LNCAP (cell line): ENCODE measurements around the gene CARHSP1.

Source experiments
- CTCF ChIP-seq: fragments of 450-650 bp; IDR thresholded peaks from 2 replicates; pipeline ENCODE4 v1.5.1; 2017; ENCODE audit warnings: mild to moderate bottlenecking

CARHSP1 gene

DNA sequence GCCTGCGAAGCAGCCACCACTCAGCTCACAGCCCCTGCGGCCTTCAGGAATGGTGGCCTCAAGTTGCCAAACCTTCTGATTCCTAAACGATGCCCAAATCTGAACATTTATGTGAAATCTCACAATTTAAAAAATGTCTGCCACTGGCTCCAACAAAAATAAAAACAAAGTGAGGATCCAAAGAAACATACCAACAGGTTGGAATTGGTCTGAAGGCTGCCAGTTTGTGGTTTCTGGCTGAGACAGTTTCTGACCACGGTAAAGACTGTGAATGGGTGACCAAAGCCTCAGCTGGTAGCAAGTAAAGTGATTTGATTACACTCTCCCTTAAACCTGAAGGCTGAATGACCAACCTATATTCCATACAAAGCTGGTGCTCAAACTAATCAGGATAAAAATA lies 38.3 kb upstream of the CARHSP1 start:
- no peak for TF ChIP-seq CTCF

DNA sequence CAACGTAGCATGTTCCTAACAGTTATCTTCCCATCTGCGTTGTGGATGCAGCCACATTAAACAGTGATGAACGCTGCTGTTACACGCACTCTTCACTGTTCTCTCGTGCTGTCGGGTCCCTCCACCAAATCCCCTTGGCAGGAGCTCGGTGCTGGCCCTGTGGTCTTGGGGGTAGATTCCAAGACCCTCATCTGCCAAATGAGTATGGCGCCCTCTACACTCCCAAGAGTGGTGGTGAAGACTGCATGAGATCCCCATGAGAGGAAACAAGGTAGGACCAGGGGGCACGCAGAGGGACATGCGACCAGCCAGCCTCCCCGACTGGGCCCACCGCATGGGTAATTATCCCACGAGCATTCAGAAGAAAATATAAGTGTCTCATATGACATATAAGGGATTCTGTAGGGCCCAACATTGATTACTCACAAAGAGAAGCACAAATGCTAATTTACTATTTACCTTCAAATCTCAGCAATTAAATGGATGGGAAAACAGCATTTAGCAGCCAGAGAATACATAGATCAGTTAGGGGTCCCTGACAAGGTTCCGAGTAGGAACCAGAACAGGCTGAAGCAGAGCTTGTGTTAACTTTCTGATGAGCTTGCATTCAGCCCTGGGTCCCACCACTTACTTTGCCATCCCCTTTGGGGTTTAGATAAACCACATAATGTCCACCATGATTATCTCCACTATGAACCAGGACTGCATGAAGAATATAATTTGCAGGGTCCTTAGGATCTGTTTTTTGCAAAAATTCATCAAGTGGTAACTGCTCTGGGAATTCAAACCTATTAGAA lies 37.2 kb upstream of the CARHSP1 start:
- no peak for TF ChIP-seq CTCF

DNA sequence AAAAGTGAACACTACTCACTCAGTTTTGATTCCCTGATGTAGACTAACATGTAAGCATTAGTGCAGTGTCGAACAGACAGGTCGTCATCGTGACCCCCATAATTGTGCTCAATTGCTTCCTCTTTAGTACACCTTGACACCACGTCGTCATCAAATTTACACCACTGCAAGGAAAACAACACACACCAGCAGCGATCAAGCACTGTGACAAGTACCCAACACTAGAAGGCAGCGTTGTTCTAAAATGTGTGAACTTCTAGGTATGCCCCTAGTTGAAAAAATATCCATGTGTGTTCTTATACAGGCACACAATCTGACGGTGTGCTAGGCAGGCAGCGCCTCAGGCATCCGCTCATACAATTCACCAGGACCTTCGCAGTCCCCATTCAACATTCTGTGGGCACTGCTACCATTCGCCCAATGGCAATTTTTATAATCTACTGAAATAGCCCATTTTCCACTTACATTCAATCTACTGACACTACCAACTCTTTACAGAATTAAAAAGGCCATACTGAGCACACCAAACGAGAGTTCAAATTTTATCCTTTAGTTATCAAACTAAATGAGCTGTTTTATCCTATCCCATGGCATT lies 36.5 kb upstream of the CARHSP1 start:
- peak; percentile 56 for TF ChIP-seq CTCF

DNA sequence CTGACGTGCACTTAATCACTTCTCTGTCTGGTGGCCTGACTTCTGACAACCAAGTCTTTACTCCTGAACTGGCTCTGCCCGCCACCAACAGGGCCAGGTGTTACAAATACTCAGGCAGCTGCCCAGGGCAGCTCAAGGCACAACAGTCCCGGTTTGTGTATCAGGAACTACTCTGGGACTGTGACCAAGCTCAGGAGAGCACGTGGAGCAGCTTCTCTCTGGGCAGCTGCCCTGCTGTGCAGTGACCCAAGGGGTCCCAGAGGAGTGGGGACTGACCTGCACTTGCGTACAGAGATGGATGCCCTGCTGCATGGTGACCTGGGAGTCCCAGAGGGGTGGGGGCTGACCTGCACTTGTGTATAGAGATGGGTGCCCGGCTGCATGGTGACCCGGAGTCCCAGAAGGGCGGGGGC lies 35.2 kb upstream of the CARHSP1 start:
- no peak for TF ChIP-seq CTCF

DNA sequence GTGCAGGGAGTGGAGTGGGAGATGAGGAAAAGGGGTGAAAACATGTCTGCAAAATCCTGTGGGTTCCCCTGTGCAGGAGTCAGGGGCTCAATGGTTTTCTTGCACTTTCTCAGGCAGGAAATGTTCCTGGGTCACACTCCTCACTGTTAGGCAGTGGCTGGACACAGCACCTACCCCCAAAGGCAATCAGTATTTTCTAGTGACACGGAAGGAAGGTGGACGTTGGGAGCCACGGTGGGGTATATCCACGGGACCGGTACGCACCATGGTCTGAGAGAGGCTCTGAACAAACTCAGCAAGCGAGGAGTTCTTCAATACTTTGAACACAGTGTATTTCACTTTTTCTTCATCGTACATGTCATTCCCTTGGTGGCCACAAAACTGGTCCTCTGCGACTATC lies 34.2 kb upstream of the CARHSP1 start:
- TF ChIP-seq CTCF: no peak

- TF ChIP-seq CTCF: no peak
Measured at GRCh38 chr16:8901320-8901861, 32.6 kb upstream of the CARHSP1 start.

DNA sequence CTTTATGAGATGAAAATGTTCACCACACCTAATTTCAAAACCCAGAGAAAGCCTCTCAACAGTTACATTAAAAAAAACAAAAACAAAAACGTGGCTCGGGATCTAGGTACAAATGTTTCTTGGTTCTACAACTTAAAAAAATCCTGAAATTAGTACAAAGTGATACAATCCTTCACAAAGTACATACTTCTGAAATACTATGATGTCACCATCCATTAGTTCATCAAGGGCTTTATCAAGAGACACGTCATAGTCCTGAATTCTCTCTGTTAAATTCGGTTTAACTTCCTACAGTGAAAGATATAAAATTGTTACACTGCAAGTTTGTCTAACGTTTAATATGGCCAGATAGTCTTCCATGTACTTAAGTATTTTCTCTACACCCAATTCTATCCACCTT lies 31.5 kb upstream of the CARHSP1 start:
- TF ChIP-seq CTCF: no peak
